NCI-H460 (cell line): Measurements from ENCODE around the gene TRIM5. TPM values are rescaled to one million over a fixed set of nuclear protein-coding genes. Genes with fewer than 3 reads are reported as not detected.

Source experiments
- DNase-seq: peaks from one replicate; pipeline ENCODE4 v3.0.0-alpha.2; 2016; ENCODE audit warnings: low read depth; ENCODE audit errors: extremely low read depth
- total RNA-seq: library from RNA; depleted of rRNA; stranded (reverse); fragments of >200 nt; shearing (Covaris generic); gene quantifications from 2 replicates; pipeline ENCODE4 v1.2.3, GENCODE V29; 2014; rRNA removed

The TRIM5 gene
- total RNA-seq, 1 experiment from 2014 or later: 23.8 TPM

DNA sequence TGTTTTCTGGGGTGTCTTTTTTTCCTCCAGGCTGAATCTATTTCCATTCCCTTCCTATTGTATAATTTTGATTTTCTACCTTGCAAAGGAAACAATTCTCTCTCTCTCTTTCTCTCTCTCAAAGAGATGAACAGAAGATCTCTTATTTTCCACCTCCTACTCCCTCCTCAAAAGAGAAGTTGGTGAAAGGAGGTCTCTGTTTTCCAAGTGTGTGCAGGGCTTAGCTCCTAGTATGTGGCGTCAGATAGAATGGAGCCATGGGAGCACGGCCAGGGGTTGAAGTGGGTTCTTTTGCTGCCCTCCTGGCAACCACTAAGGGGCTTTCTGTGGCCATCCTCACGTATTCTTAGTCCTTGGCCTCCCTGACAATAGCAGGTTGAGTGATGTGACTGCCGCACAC is 59.6 kb downstream of the TRIM5 start:
- no peak for DNase-seq

DNA sequence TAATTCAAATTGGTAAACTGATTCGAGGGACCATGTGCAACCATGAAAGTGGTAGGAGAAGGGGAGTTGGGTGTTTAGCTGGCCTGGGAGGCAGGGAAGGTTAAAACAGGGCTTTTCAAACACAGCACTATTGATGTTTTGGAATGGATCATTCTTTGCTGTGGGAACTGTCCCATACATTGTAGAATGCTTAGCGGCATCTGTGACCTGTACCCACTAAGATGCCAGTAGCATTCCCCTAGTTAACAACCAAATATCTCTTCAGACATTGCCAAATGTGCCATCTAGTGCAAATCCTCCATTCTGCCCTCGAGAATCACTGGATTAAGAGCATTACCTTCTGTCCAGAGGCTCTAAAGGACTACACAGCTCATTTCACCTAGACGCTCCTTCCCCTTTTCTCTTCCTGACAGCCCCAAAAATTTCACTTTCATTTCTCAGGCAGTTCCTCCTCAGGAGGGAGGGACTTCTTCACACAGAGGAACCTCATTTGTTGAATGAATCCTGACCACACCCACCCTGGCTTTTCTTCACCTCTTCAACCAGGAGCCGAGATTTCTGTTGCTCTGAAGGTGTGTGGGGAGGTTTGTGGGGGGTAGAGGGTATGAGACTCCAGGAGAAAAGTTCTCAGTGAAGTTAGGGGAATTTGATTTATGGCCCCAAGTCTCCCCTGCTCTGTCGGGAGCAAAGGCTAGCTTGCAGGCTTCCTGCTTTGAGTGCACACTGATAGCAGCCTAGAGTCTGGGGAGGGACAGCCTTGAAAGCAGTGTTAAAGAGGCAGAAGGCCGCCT is 60.2 kb downstream of the TRIM5 start, which contains the start of gene TRIM34:
Gene TRIM34 (plus strand): TSS at position 513 of the 791 bp plus-strand sequence. CDS start 7,331 bp downstream, outside the sequence.
- peak; percentile 33 for DNase-seq

DNA sequence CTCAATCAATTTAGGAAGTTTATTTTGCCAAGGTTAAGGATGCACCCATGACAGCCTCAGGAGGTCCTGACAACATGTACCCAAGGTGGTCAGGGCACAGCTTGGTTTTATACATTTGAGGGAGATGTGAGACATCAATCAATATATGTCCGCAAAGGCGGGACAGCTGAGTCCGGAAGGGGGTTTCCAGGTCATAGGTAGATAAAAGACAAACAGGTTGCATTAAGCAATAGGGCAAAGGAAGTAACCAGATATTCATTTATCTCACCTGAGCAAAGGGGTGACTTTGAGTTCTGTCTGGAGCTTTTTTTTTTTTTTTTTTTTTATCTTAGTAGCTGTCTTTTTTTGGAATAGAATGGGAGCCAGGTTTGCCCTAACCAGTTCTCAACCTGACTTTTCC is 62.1 kb downstream of the TRIM5 start:
- DNase-seq: no peak

DNA sequence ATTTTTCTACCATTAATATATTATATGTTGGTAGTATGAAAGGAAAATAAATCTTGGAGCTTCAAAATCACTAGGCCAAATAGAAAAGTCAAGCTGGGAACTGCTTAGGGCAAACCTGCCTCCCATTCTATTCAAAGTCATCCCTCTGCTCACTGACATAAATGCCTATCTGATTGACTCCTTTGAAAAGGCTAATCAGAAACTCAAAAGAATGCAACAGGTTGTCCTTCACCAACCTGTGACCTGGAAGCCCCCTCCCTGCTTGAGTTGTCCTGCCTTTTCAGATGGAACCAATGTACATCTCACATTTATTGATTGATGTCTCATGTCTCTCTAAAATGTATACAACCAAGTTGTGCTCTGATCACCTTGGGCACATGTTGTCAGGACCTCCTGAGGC is 63.3 kb downstream of the TRIM5 start:
- DNase-seq: no peak

DNA sequence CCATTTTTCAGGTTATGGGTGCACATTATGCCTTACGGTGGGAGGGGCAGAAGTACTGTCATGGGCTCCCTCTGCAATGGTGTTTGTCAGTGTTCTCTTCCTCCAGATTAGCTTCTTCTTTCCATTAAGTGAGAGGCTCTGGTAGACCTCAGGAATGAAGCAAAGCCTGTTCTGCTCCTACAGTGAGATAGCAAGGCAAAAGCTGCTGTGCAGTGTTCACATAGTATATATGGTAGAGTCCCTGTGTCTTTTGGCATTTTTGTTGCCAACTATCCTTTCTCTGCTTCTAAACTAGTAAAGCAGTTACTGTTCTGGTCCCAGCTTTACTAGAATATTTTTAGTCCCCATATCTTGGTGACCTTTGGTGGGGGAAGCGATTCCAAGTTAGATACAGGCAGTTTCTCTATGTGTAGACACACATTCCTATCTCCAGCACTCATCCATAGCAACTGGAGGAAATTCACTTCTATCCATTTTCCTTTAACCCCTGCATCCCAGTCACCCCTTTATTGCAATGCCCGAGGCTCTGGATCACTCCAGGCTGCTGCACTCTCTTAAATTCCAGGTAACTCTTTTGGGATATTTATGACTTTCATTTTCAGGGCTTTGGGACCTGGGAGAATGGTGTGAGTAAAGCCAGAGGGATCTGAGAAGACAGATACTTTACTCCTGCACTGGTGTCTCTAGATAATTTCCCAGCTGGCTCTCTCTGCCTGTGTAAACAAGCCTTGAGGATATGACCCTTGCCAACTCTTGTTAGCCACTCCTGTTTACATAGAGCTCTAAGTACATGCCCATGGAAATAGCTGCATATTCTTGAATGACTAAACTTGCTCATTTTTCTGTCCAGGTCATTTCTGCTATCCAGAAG is 64.0 kb downstream of the TRIM5 start:
- no peak for DNase-seq

DNA sequence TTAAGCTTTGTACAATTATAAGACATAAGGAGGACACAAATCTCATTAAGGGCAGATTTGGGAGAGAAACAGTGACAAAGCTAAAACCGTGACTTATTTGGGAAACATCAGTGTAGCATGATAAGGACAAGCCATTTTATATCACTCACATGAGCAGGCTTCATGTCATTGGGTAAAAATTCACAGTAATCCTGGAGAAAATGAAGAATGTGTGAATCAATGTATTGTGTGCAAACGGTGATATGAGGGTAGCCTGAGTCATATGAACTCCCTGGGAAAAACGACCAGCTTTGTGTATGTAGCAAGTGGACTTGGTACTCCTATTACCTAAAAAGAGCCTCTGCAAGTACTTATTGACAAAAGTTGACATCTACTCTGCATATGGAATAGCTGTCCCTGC is 66.1 kb downstream of the TRIM5 start:
- DNase-seq: no peak

Other genes starting within 250 kb of the TRIM5 start
- not detected in 2 replicates for gene OR51I1, start 243.6 kb downstream of the TRIM5 start, total RNA-seq
- gene OR51I2, start 235.8 kb downstream of the TRIM5 start, total RNA-seq: not detected in 2 replicates
- not detected in 2 replicates for gene OR52D1, start 196.4 kb downstream of the TRIM5 start, total RNA-seq
- not detected in 2 replicates for gene UBQLN3, start 175.1 kb downstream of the TRIM5 start, total RNA-seq
- not detected in 2 replicates for gene UBQLNL, start 168.4 kb downstream of the TRIM5 start, total RNA-seq
- gene OR52H1, start 136.5 kb downstream of the TRIM5 start, total RNA-seq: not detected in 2 replicates
- gene OR52B6, start 104.2 kb downstream of the TRIM5 start, total RNA-seq: not detected in 2 replicates
- 8.5 and 10.2 TPM in 2 replicates for gene TRIM6, start 88.4 kb downstream of the TRIM5 start, total RNA-seq
- gene TRIM34, start 60.1 kb downstream of the TRIM5 start, total RNA-seq: 4.9 and 6.3 TPM in 2 replicates
- 1.2 and 1.4 TPM in 2 replicates for gene TRIM22, start 4.7 kb upstream of the TRIM5 start, total RNA-seq
- not detected in 2 replicates for gene OR56B1, start 51.4 kb upstream of the TRIM5 start, total RNA-seq
- not detected in 2 replicates for gene OR52N4, start 69.2 kb upstream of the TRIM5 start, total RNA-seq
- gene OR52N5, start 98.3 kb upstream of the TRIM5 start, total RNA-seq: not detected in 2 replicates
- not detected in 2 replicates for gene OR52N1, start 106.2 kb upstream of the TRIM5 start, total RNA-seq
- not detected in 2 replicates for gene OR52N2, start 123.8 kb upstream of the TRIM5 start, total RNA-seq
- not detected in 2 replicates for gene OR52E6, start 156.8 kb upstream of the TRIM5 start, total RNA-seq
- gene OR52E8, start 172.6 kb upstream of the TRIM5 start, total RNA-seq: not detected in 2 replicates
- gene OR52E4, start 195.6 kb upstream of the TRIM5 start, total RNA-seq: not detected in 2 replicates
- gene OR52E5, start 208.1 kb upstream of the TRIM5 start, total RNA-seq: not detected in 2 replicates